ENCODE results near the gene APOA4. TPM values are rescaled to one million over a fixed set of nuclear protein-coding genes. Genes with fewer than 3 reads are reported as not detected.
A peak's percentile ranks its signal among the peaks of the same experiment; 100 is the strongest.

The APOA4 gene
- total RNA-seq, 1 experiment from 2014 or later = 3.3 TPM

DNA sequence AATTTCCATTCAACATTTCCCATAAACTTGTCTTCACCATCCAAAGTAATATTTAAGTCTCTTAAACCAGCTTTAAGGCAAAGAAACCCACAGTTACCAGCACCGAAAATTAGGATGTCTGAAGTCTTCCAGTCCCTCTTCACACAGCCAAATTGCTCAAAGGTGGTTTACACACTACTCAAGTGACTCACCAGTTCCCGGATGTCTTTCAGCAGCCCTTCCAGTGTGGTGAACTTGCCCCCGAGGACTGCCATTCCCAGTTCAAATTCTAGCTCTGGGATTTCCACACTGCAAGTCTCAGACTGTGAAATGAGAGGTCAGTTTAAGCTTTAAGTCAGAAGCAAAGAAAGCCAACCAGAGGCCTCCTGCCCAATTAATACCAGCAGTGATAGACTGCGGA lies 40.4 kb downstream of the APOA4 start:
- H3K27me3 Mint-ChIP-seq (ENCODE audit: insufficient read depth, unreplicated experiment) = no peaks in the 10 kb centered on the region
- no peak for DNase-seq
- intact Hi-C loops (cut with micrococcal nuclease; ENCODE audit: unreplicated experiment) = no loop called here
- H3K27ac Mint-ChIP-seq (ENCODE audit: unreplicated experiment) = no peak overlapping the region
- Histone ChIP-seq H3K9me3 (no peaks in the 10 kb centered on the region), H3K4me1 (peaks cover 16% of the 10 kb centered on the region), H3K27me3 (replicated peaks; ENCODE audit: control insufficient read depth, insufficient read depth, low read length) (no peaks in the 10 kb centered on the region), H3K4me3 (ENCODE audit: low read depth, low read length) (no peak overlapping the region), H3K36me3 (ENCODE audit: control insufficient read depth, insufficient read depth, low read length) (peaks cover 27% of the 10 kb centered on the region)
- H3K4me3 Mint-ChIP-seq (ENCODE audit: unreplicated experiment) = no peak overlapping the region
- no peaks in the 10 kb centered on the region for H3K9me3 Mint-ChIP-seq (ENCODE audit: unreplicated experiment)
- peaks cover 98% of the 10 kb centered on the region for H3K36me3 Mint-ChIP-seq (ENCODE audit: insufficient read depth, unreplicated experiment)
- TF ChIP-seq, protein P1, sequence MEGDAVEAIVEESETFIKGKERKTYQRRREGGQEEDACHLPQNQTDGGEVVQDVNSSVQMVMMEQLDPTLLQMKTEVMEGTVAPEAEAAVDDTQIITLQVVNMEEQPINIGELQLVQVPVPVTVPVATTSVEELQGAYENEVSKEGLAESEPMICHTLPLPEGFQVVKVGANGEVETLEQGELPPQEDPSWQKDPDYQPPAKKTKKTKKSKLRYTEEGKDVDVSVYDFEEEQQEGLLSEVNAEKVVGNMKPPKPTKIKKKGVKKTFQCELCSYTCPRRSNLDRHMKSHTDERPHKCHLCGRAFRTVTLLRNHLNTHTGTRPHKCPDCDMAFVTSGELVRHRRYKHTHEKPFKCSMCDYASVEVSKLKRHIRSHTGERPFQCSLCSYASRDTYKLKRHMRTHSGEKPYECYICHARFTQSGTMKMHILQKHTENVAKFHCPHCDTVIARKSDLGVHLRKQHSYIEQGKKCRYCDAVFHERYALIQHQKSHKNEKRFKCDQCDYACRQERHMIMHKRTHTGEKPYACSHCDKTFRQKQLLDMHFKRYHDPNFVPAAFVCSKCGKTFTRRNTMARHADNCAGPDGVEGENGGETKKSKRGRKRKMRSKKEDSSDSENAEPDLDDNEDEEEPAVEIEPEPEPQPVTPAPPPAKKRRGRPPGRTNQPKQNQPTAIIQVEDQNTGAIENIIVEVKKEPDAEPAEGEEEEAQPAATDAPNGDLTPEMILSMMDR (IDR thresholded peaks at IDR 0.05; ENCODE audit: insufficient read depth in 1 of 2, low read depth in 1 of 2, low read length in 1 of 2, severe bottlenecking in 1 of 2, unreplicated experiment in 1 of 2) = no peak
- BruUV-seq (replicated peaks) = no TSS peak
- ChIA-PET POLR2A (interaction anchor here (1.1 kb wide), 1 partner anchor 316 kb away, joined by 5 read pairs; the partner anchor contains the start of gene SIK3), CTCF (interaction anchor here (1.3 kb wide), 1 partner anchor 8 kb away, joined by 3 read pairs; the partner anchor contains the start of gene APOA5)
- peaks cover 21% of the 10 kb centered on the region for H3K4me1 Mint-ChIP-seq (ENCODE audit: low read depth, unreplicated experiment)

DNA sequence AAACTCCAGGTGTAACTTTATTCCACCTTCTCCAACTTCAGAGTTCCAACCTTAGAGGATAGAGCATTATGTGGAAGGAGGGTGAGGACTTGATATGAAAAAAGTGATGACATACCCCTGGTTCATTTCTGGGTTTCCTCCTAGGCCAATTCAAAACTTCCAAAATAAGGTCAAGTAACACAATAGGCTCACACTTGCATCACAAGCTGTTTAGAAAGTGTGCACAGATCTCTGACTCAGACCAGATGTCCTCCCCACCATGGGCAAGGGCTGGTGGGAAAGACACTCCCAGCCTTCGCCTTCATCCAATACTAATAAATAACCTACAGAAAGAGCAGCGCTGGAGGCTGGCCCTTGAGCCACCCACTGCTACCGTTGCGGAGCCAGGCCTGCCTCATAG lies 44.5 kb downstream of the APOA4 start:
- CTCF ChIA-PET = no interaction called here
- TF ChIP-seq, protein P1 (IDR thresholded peaks at IDR 0.05; ENCODE audit: insufficient read depth in 1 of 2, low read depth in 1 of 2, low read length in 1 of 2, severe bottlenecking in 1 of 2, unreplicated experiment in 1 of 2) = no peak
- H3K36me3 ChIP-seq (ENCODE audit: control insufficient read depth, insufficient read depth, low read length) = peaks cover 18% of the 10 kb centered on the region

DNA sequence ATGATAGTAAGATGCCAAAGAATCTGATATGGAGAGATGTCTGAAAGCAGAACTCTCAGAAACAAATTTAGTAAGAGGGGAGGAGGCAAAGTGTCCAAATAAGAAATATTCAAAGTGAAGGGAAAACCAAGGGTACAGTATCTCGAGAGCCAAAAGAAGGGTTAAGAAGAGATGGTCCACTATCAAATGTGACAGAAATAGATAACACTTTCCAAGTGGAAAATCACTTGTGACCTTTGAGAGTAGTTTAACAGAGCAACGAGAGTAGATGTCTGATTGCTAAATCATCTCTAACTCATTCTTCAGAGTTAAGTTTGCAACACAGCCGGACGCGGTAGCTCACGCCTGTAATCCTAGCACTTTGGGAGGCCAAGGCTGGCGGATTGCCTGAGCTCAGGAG lies 46.0 kb downstream of the APOA4 start:
- H3K27ac Mint-ChIP-seq (ENCODE audit: unreplicated experiment) = no peak overlapping the region
- Histone ChIP-seq H3K4me1 (peaks cover 14% of the 10 kb centered on the region), H3K36me3 (ENCODE audit: control insufficient read depth, insufficient read depth, low read length) (peaks cover 15% of the 10 kb centered on the region), H3K9me3 (no peaks in the 10 kb centered on the region), H3K27me3 (replicated peaks; ENCODE audit: control insufficient read depth, insufficient read depth, low read length) (no peaks in the 10 kb centered on the region), H3K4me3 (ENCODE audit: low read depth, low read length) (no peak overlapping the region)
- peaks cover 93% of the 10 kb centered on the region for H3K36me3 Mint-ChIP-seq (ENCODE audit: insufficient read depth, unreplicated experiment)
- intact Hi-C loops (cut with micrococcal nuclease; ENCODE audit: unreplicated experiment) = no loop called here
- no TSS peak for BruUV-seq (replicated peaks)
- POLR2A ChIA-PET = interaction anchor here (1.1 to 1.5 kb wide), 2 partner anchors 10 to 60 kb away, joined by 4 to 5 read pairs; partner anchors contain the start of genes APOA1 and ZPR1
- CTCF ChIA-PET = interaction anchor here (2.1 kb wide), 1 partner anchor 14 kb away, joined by 5 read pairs; the partner anchor contains the start of gene APOA5
- peaks cover 30% of the 10 kb centered on the region for H3K4me1 Mint-ChIP-seq (ENCODE audit: low read depth, unreplicated experiment)
- no peak overlapping the region for H3K4me3 Mint-ChIP-seq (ENCODE audit: unreplicated experiment)
- no peaks in the 10 kb centered on the region for H3K27me3 Mint-ChIP-seq (ENCODE audit: insufficient read depth, unreplicated experiment)
- no peaks in the 10 kb centered on the region for H3K9me3 Mint-ChIP-seq (ENCODE audit: unreplicated experiment)
- TF ChIP-seq, protein P1 (IDR thresholded peaks at IDR 0.05; ENCODE audit: insufficient read depth in 1 of 2, low read depth in 1 of 2, low read length in 1 of 2, severe bottlenecking in 1 of 2, unreplicated experiment in 1 of 2) = no peak
- no peak for DNase-seq

More for the DNA sequence above, 44.5 kb downstream of the APOA4 start:
- POLR2A ChIA-PET = no interaction called here
- TSS peak; percentile 13 for BruUV-seq (replicated peaks)
- Mint-ChIP-seq H3K9me3 (ENCODE audit: unreplicated experiment) (no peaks in the 10 kb centered on the region), H3K4me1 (ENCODE audit: low read depth, unreplicated experiment) (peaks cover 26% of the 10 kb centered on the region), H3K27ac (ENCODE audit: unreplicated experiment) (no peak overlapping the region), H3K27me3 (ENCODE audit: insufficient read depth, unreplicated experiment) (no peaks in the 10 kb centered on the region), H3K4me3 (ENCODE audit: unreplicated experiment) (no peak overlapping the region), H3K36me3 (ENCODE audit: insufficient read depth, unreplicated experiment) (peaks cover 93% of the 10 kb centered on the region)
- H3K4me3 ChIP-seq (ENCODE audit: low read depth, low read length) = no peak overlapping the region
- DNase-seq = no peak
- H3K9me3 ChIP-seq = no peaks in the 10 kb centered on the region
- no peaks in the 10 kb centered on the region for H3K27me3 ChIP-seq (replicated peaks; ENCODE audit: control insufficient read depth, insufficient read depth, low read length)
- intact Hi-C loops (cut with micrococcal nuclease; ENCODE audit: unreplicated experiment) = no loop called here
- H3K4me1 ChIP-seq = peaks cover 12% of the 10 kb centered on the region

Data from Caco-2 (cell line).